Measurements from ENCODE around the gene CRHR2. TPM values are rescaled to one million over a fixed set of nuclear protein-coding genes. Genes with fewer than 3 reads are reported as not detected.
"Not testable (repeated sequence)": the region's sequence is repeated elsewhere in the genome, so short reads cannot be mapped to it uniquely, and the experiment has no call there.

CRHR2 gene
- total and polyA plus RNA-seq, 7 donors, result under 0.01 TPM; not detected in 6

- TF ChIP-seq EP300 (IDR thresholded peaks at IDR 0.05) (no peak), POLR2A (IDR thresholded peaks at IDR 0.05) (no peak), POLR2AphosphoS5 (IDR thresholded peaks at IDR 0.05) (no peak), CTCF (IDR thresholded peaks at IDR 0.05) (no peak)
- DNase-seq, result no peak
- no peaks in the 10 kb centered on the region for H3K36me3 ChIP-seq
- H3K27ac ChIP-seq, result no peak overlapping the region
- intact Hi-C loops (cut with DNase I), result no loop called here
- H3K4me3 ChIP-seq, result no peak overlapping the region
- H3K9me3 ChIP-seq, result peaks cover 0 to 4% (median 0%) of the 10 kb centered on the region in 4 donors
- no peaks in the 10 kb centered on the region for H3K27me3 ChIP-seq
- WGBS, 2 donors, result 77 to 78% methylated on average over 4 of the region's 4 CpGs
- H3K4me1 ChIP-seq, result no peaks in the 10 kb centered on the region
Observed at GRCh38 chr7:30723776-30724175, 41.5 kb upstream of the CRHR2 start.

DNA sequence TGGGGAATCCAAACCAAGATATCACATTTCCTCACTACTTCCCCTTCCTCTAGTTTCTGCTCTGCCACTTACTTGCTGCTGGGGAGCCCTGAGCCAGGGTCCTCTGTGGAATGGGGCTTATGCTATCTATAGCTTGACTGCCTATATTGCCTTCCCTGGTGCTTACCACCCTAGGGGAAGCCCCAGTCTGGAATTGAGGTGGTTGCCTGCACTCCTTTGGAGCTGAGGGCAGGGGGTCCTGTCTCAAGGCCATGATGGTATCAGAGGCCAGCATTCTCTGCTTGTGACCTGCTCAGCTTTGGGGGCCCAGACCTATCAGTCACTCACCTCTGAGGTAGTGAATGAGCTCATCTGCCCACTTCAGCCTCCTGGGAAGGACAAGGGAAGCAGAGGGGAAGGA, 40.4 kb upstream of the CRHR2 start:
- no peaks in the 10 kb centered on the region for H3K4me1 ChIP-seq
- peaks cover 0 to 7% (median 2%) of the 10 kb centered on the region in 4 donors for H3K9me3 ChIP-seq
- TF ChIP-seq EP300 (IDR thresholded peaks at IDR 0.05) (no peak), POLR2AphosphoS5 (IDR thresholded peaks at IDR 0.05) (no peak), CTCF (IDR thresholded peaks at IDR 0.05) (no peak), POLR2A (IDR thresholded peaks at IDR 0.05) (no peak)
- intact Hi-C loops (cut with DNase I), result no loop called here
- no peak overlapping the region for H3K4me3 ChIP-seq
- no peaks in the 10 kb centered on the region for H3K27me3 ChIP-seq
- DNase-seq, result no peak
- no peak overlapping the region for H3K27ac ChIP-seq
- no peaks in the 10 kb centered on the region for H3K36me3 ChIP-seq

DNA sequence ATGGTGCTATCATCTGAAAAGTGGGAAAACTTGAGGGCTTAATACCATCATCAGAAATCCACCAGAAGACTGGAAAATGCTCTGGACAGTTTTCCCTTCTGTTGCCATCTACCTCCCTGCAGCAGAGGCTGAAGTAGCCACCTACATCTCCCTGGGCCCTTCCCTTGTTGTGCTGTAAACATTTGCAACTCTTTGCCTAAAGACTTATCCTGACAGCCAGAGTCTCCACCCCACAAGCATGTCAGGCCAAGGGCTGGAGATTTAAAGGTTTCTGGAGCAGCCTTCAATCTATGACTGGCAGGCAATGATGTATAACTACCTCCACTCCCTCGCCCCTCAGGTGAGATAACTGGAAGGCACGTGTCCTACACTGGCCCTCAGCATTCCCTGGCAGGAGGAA, 39.9 kb upstream of the CRHR2 start:
- Histone ChIP-seq H3K4me3 (no peak overlapping the region), H3K4me1 (no peaks in the 10 kb centered on the region), H3K9me3 (peaks cover 0 to 8% (median 2%) of the 10 kb centered on the region in 4 donors), H3K36me3 (no peaks in the 10 kb centered on the region), H3K27me3 (no peaks in the 10 kb centered on the region), H3K27ac (no peak overlapping the region)
- no peak for DNase-seq
- no peak for TF ChIP-seq POLR2AphosphoS5 (IDR thresholded peaks at IDR 0.05)
- TF ChIP-seq EP300 (IDR thresholded peaks at IDR 0.05), result no peak
- intact Hi-C loops (cut with DNase I), result no loop called here
- 76 to 81% methylated on average over 2 of the region's 2 CpGs for WGBS, 2 donors

- H3K4me1 ChIP-seq, result peaks cover 0 to 6% (median 0%) of the 10 kb centered on the region in 4 donors
- H3K27me3 ChIP-seq, result no peaks in the 10 kb centered on the region
- DNase-seq, result no peak
- TF ChIP-seq CTCF (IDR thresholded peaks at IDR 0.05) (no peak), POLR2A (IDR thresholded peaks at IDR 0.05) (no peak), EP300 (IDR thresholded peaks at IDR 0.05) (no peak), POLR2AphosphoS5 (IDR thresholded peaks at IDR 0.05) (no peak)
- H3K36me3 ChIP-seq, result no peaks in the 10 kb centered on the region
- H3K4me3 ChIP-seq, result no peak overlapping the region
- peaks cover 0 to 8% (median 2%) of the 10 kb centered on the region in 4 donors for H3K9me3 ChIP-seq
- H3K27ac ChIP-seq, result no peak overlapping the region
- intact Hi-C loops (cut with DNase I), result no loop called here
- WGBS, 2 donors, result 91 to 94% methylated on average over 1 of the region's 1 CpG
Observed at GRCh38 chr7:30721211-30721610, 39.0 kb upstream of the CRHR2 start.

DNA sequence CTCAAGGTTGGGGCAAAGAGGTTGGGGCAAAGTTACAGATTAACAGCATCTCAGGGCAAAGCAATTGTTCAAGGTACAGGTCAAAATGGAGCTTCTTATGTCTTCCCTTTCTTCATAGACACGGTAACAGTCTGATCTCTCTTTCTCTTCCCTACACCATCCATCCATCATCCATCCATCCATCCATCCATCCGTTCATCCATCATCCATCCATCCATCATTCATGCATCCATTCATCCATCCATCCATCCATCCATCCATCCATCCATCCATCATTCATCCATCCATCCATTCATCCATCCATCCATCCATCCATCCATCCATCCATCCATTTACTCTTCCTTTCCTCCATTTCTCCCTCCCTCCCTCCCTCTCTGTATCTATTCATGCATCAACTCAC, 37.2 kb upstream of the CRHR2 start:
- H3K4me3 ChIP-seq; H3K4me1 ChIP-seq; H3K27ac ChIP-seq; intact Hi-C loops (cut with DNase I); H3K9me3 ChIP-seq; H3K36me3 ChIP-seq; DNase-seq; H3K27me3 ChIP-seq: not testable (repeated sequence)
- 93 to 97% methylated on average over 2 of the region's 2 CpGs for WGBS, 2 donors

DNA sequence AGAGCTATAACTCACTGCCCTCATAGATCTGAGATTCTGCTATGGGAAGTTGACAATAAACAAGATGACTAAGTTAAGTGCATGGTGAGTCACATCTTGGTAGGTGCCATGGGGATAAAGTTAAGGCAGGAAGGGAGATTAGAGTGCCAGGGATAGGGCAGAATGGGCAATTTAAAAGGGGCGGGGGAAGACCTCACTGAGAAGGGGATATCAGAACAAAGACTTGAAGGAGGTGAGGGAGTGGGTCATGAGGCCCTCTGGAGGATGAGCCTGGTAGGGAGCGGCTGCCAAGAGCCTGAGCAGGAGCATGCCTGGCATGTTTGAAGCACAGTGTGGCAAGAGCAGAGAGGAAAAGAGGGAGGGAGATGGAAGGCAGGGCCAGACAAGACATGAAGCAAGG, 34.9 kb upstream of the CRHR2 start:
- TF ChIP-seq POLR2AphosphoS5 (IDR thresholded peaks at IDR 0.05), result peak in 1 of 4 donors; percentile 48
- no peak for TF ChIP-seq EP300 (IDR thresholded peaks at IDR 0.05)
- peaks cover 0 to 8% (median 0%) of the 10 kb centered on the region in 4 donors for H3K4me1 ChIP-seq
- no peaks in the 10 kb centered on the region for H3K36me3 ChIP-seq

More for the DNA sequence above, 34.9 kb upstream of the CRHR2 start:
- no peaks in the 10 kb centered on the region for H3K27me3 ChIP-seq
- no peak overlapping the region for H3K4me3 ChIP-seq
- peak overlapping the region in 1 of 4 donors; percentile 19 for H3K27ac ChIP-seq
- DNase-seq, result no peak
- intact Hi-C loops (cut with DNase I), result no loop called here
- peaks cover 0 to 8% (median 2%) of the 10 kb centered on the region in 4 donors for H3K9me3 ChIP-seq
- WGBS, 2 donors, result 78 to 79% methylated on average over 2 of the region's 2 CpGs

All from sigmoid colon (tissue), 7 donors.